Fibroblast of lung (primary cell): Measurements from ENCODE around the gene HDAC8.

Source experiments
- CTCF ChIP-seq, 2 donors: IDR thresholded peaks in 1 of 2; conservative IDR thresholded peaks in 1 of 2; 1 replicate in 1 of 2; 2 replicates in 1 of 2; pipeline ENCODE4 v1.5.1; 2011 to 2012; ENCODE audit warnings: low read length in 2 of 2, control low read depth in 1 of 2, inconsistent platforms in 1 of 2, low read depth in 1 of 2, mild to moderate bottlenecking in 1 of 2
- EZH2 ChIP-seq: IDR thresholded peaks from 2 replicates; pipeline ENCODE4 v1.5.1; 2012; ENCODE audit warnings: low read length, control low read depth, mild to moderate bottlenecking; ENCODE audit errors: missing control alignments

- TF ChIP-seq CTCF (conservative IDR thresholded peaks at IDR 0.05 in 1 of 2, IDR thresholded peaks at IDR 0.05 in 1 of 2; ENCODE audit: low read depth in 1 of 2, low read length in 2 of 2), result no peak
- no peak for TF ChIP-seq EZH2
These were observed 242.5 kb downstream of the HDAC8 start for GRCh38 chrX:72330131-72330530.
